GM23338 (cell line): Measurements from ENCODE around the gene TTBK2. TPM values are rescaled to one million over a fixed set of nuclear protein-coding genes. Genes with fewer than 3 reads are reported as not detected.
A peak's percentile ranks its signal among the peaks of the same experiment; 100 is the strongest.

Experiments used
- ATAC-seq: fragments of 200-7000 bp; cut with Tn5 transposase; 3 replicates; pipeline ENCODE4 v1.9.1; 2020
- DNase-seq: peaks from one replicate; pipeline ENCODE4 v3.0.0-alpha.2; 2015; ENCODE audit warnings: low spot score
- H2AFZ ChIP-seq: fragments of 200-600 bp; sonication (generic); 2 replicates; pipeline ENCODE4 v1.8.0; 2016; ENCODE audit warnings: antibody characterized with exemption, mild to moderate bottlenecking, moderate library complexity
- H3F3A ChIP-seq: fragments of 200-600 bp; sonication (generic); replicated peaks from 2 replicates; pipeline ENCODE4 v1.8.0; 2017; ENCODE audit warnings: antibody characterized with exemption, mixed run types, low read depth
- H3K27ac ChIP-seq: fragments of 200-600 bp; sonication (generic); 2 replicates; pipeline ENCODE4 v1.6.1; 2016; ENCODE audit warnings: low read depth
- H3K27me3 ChIP-seq: fragments of 200-600 bp; sonication (generic); 2 replicates; pipeline ENCODE4 v1.8.0; 2016; ENCODE audit warnings: mild to moderate bottlenecking, mixed run types, moderate library complexity; ENCODE audit not compliant: insufficient read depth
- H3K36me3 ChIP-seq: fragments of 200-600 bp; sonication (generic); 2 replicates; pipeline ENCODE4 v1.8.0; 2016; ENCODE audit warnings: mild to moderate bottlenecking; ENCODE audit not compliant: insufficient read depth
- H3K4me1 ChIP-seq: fragments of 200-600 bp; sonication (generic); 2 replicates; pipeline ENCODE4 v1.8.0; 2016; ENCODE audit warnings: mild to moderate bottlenecking, moderate library complexity; ENCODE audit not compliant: insufficient read depth
- H3K4me2 ChIP-seq: fragments of 200-600 bp; sonication (generic); 2 replicates; pipeline ENCODE4 v1.7.1; 2017; ENCODE audit warnings: mixed run types
- H3K4me3 ChIP-seq: fragments of 200-600 bp; sonication (generic); 2 replicates; pipeline ENCODE4 v1.6.1; 2016; ENCODE audit warnings: mixed run types
- H3K79me2 ChIP-seq: fragments of 200-600 bp; sonication (generic); replicated peaks from 2 replicates; pipeline ENCODE4 v1.8.0; 2017; ENCODE audit warnings: mild to moderate bottlenecking; ENCODE audit not compliant: insufficient read depth
- H3K9me2 ChIP-seq: fragments of 200-600 bp; sonication (generic); 2 replicates; pipeline ENCODE4 v1.8.0; 2017; ENCODE audit not compliant: insufficient read depth
- H4K20me1 ChIP-seq: fragments of 200-600 bp; sonication (generic); replicated peaks from 2 replicates; pipeline ENCODE4 v1.8.0; 2017; ENCODE audit warnings: mild to moderate bottlenecking; ENCODE audit not compliant: insufficient read depth
- H3K27ac Mint-ChIP-seq: 2 replicates; pipeline ENCODE4 v1.8.0; 2020; ENCODE audit warnings: inconsistent platforms, mild to moderate bottlenecking, moderate library complexity, mixed read lengths
- H3K27me3 Mint-ChIP-seq: 3 replicates; pipeline ENCODE4 v1.8.0; 2022; ENCODE audit warnings: low read depth, mild to moderate bottlenecking, moderate library complexity, mixed read lengths, inconsistent platforms; ENCODE audit not compliant: insufficient read depth, poor library complexity
- H3K36me3 Mint-ChIP-seq: 3 replicates; pipeline ENCODE4 v1.8.0; 2021; ENCODE audit warnings: low read depth, mild to moderate bottlenecking, inconsistent platforms, moderate library complexity, mixed read lengths
- H3K4me1 Mint-ChIP-seq: 3 replicates; pipeline ENCODE4 v1.8.0; 2020; ENCODE audit warnings: mild to moderate bottlenecking, inconsistent platforms, mixed read lengths
- H3K4me3 Mint-ChIP-seq: 3 replicates; pipeline ENCODE4 v1.8.0; 2021; ENCODE audit warnings: moderate library complexity, mild to moderate bottlenecking, inconsistent platforms, mixed read lengths
- H3K9me3 Mint-ChIP-seq: 3 replicates; pipeline ENCODE4 v1.8.0; 2020; ENCODE audit warnings: moderate library complexity, mild to moderate bottlenecking, inconsistent platforms, mixed read lengths
- CREB1 ChIP-seq: fragments of 250-450 bp; sonication (Bioruptor Pico); IDR thresholded peaks from 2 replicates; pipeline ENCODE4 v1.5.0; 2020; ENCODE audit warnings: low read depth, mild to moderate bottlenecking, moderate library complexity
- CTCF ChIP-seq, 2 experiments: fragments of 200-600 bp in 1 of 2; sonication (generic) in 1 of 2; conservative IDR thresholded peaks; 2 replicates each; pipeline versions ENCODE4 v1.5.1 to v1.6.1; 2016 to 2017; ENCODE audit warnings: antibody characterized with exemption in 2 of 2, low read depth in 2 of 2, mild to moderate bottlenecking in 2 of 2, moderate library complexity in 1 of 2
- ETS1 ChIP-seq: IDR thresholded peaks from 2 replicates; pipeline ENCODE4 v1.6.1; 2016; ENCODE audit warnings: antibody characterized with exemption
- EZH2phosphoT487 ChIP-seq: fragments of 200-600 bp; sonication (generic); IDR thresholded peaks from one replicate; pipeline ENCODE4 v1.8.1; 2018; ENCODE audit warnings: antibody characterized with exemption; ENCODE audit not compliant: unreplicated experiment
- JUNB ChIP-seq: IDR thresholded peaks from one replicate; pipeline ENCODE4 v1.6.1; 2016; ENCODE audit warnings: antibody characterized with exemption; ENCODE audit not compliant: unreplicated experiment
- NANOG ChIP-seq: IDR thresholded peaks from 2 replicates; pipeline ENCODE4 v1.6.1; 2016; ENCODE audit warnings: antibody characterized with exemption, borderline replicate concordance
- POLR2AphosphoS5 ChIP-seq: IDR thresholded peaks from 2 replicates; pipeline ENCODE4 v1.6.1; 2016; ENCODE audit warnings: antibody characterized with exemption, low read depth
- STAT1 ChIP-seq: IDR thresholded peaks from one replicate; pipeline ENCODE4 v1.6.1; 2016; ENCODE audit warnings: antibody characterized with exemption; ENCODE audit not compliant: unreplicated experiment
- ZNF114 ChIP-seq: fragments of 250-450 bp; sonication (Bioruptor Pico); IDR thresholded peaks from 2 replicates; pipeline ENCODE4 v1.5.0; 2020; ENCODE audit warnings: mild to moderate bottlenecking, moderate library complexity
- long read RNA-seq: library from polyadenylated mRNA; unstranded; transcript quantifications from one replicate; pipeline ENCODE4 v2.0.0, GENCODE V29; 2020; ENCODE audit not compliant: unreplicated experiment
- polyA plus RNA-seq: library from polyadenylated mRNA; unstranded; fragments of >200 nt; fragmentation: Nextera tagmentation; extraction: Ambion mirVana; gene quantifications from 2 replicates; pipeline ENCODE4 v1.2.1, GENCODE V29; 2016
- total RNA-seq: library from RNA; depleted of rRNA; stranded (reverse); fragments of >200 nt; shearing (Covaris generic); gene quantifications from 2 replicates; pipeline ENCODE4 v1.2.3, GENCODE V29; 2014; rRNA removed
- TF ChIP-seq, protein P1 (sequence below): fragments of 250-450 bp; sonication (Bioruptor Pico); IDR thresholded peaks from 2 replicates; pipeline ENCODE4 v1.5.0; 2020; ENCODE audit warnings: mild to moderate bottlenecking, moderate library complexity

TTBK2 gene
- 14.3 and 15.9 TPM in 2 replicates for total RNA-seq
- polyA plus RNA-seq, result 5.8 and 6.1 TPM in 2 replicates
- long read RNA-seq, result 0 reads

DNA sequence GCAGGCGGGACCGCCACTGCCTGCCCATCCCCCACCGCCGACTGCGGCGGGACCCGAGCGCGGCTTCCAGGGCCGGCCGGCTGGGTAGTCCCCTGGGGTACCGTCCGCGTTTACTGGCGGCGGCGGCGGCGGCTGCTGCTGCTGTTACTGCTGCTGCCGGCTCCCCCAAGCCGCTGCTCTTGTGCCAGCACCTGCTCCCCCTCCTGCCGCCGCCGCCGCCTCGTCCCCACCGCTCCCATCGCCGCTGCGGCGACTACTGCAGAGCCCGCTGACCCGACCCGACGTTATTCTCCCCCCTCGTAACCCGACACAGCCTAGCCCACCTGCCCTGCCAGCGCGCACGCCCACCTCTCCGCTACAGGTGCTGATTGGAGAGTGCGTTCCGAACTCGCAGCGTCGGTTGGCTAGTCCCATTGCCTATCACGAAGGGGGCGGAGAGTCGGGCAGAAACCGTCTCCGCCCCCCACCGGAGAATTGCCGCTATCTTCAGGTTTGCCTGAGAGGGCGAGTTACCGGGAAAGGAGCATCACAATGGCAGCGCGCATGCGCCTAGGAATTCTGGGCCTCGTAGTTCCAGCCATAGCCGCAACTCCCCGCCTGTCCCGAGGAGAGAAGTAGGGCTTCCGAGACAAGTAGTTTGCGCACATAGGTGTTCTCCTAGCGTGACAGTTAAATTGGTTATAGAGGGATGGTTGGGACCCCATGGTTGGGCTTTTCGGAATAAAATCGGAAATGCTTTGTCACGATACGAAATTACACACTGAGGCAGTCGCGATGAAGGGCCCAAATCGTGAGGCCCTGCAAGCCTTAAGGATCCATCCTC is at the start of gene TTBK2:
TTBK2 (minus strand) TSS at position 260 of the 823 bp plus-strand sequence. CDS start 42,161 bp downstream, outside the sequence.
- Histone ChIP-seq H3K4me2 (peak within 1 kb of the TSS; percentile 95), H3K27me3 (peaks cover 12% of the 10 kb centered on the region; the same call in 1 of the 2 replicates), H3K9me2 (no peaks in the 10 kb centered on the region), H2AFZ (peak within 1 kb of the TSS; percentile 98), H4K20me1 (peaks cover 8% of the 10 kb centered on the region; the same call in 1 of the 2 replicates), H3K36me3 (no peaks in the 10 kb centered on the region), H3K4me3 (peak within 1 kb of the TSS; percentile 89), H3K79me2 (peaks cover 43% of the 10 kb centered on the region), H3K27ac (no peak within 1 kb of the TSS), H3F3A (no peaks in the 10 kb centered on the region), H3K4me1 (peaks cover 4% of the 10 kb centered on the region; the same call in 1 of the 2 replicates)
- TF ChIP-seq POLR2AphosphoS5 (peak; percentile 82), NANOG (no peak), ZNF114 (no peak), CTCF (conservative IDR thresholded peaks at IDR 0.05; ENCODE audit: low read depth in 2 of 2) (no peak), CREB1 (CRISPR knock-in tag) (peak; percentile 77), JUNB (no peak), STAT1 (no peak), EZH2phosphoT487 (no peak), ETS1 (peak; percentile 64; the same call in 1 of the 2 replicates)
- TF ChIP-seq, protein P1, sequence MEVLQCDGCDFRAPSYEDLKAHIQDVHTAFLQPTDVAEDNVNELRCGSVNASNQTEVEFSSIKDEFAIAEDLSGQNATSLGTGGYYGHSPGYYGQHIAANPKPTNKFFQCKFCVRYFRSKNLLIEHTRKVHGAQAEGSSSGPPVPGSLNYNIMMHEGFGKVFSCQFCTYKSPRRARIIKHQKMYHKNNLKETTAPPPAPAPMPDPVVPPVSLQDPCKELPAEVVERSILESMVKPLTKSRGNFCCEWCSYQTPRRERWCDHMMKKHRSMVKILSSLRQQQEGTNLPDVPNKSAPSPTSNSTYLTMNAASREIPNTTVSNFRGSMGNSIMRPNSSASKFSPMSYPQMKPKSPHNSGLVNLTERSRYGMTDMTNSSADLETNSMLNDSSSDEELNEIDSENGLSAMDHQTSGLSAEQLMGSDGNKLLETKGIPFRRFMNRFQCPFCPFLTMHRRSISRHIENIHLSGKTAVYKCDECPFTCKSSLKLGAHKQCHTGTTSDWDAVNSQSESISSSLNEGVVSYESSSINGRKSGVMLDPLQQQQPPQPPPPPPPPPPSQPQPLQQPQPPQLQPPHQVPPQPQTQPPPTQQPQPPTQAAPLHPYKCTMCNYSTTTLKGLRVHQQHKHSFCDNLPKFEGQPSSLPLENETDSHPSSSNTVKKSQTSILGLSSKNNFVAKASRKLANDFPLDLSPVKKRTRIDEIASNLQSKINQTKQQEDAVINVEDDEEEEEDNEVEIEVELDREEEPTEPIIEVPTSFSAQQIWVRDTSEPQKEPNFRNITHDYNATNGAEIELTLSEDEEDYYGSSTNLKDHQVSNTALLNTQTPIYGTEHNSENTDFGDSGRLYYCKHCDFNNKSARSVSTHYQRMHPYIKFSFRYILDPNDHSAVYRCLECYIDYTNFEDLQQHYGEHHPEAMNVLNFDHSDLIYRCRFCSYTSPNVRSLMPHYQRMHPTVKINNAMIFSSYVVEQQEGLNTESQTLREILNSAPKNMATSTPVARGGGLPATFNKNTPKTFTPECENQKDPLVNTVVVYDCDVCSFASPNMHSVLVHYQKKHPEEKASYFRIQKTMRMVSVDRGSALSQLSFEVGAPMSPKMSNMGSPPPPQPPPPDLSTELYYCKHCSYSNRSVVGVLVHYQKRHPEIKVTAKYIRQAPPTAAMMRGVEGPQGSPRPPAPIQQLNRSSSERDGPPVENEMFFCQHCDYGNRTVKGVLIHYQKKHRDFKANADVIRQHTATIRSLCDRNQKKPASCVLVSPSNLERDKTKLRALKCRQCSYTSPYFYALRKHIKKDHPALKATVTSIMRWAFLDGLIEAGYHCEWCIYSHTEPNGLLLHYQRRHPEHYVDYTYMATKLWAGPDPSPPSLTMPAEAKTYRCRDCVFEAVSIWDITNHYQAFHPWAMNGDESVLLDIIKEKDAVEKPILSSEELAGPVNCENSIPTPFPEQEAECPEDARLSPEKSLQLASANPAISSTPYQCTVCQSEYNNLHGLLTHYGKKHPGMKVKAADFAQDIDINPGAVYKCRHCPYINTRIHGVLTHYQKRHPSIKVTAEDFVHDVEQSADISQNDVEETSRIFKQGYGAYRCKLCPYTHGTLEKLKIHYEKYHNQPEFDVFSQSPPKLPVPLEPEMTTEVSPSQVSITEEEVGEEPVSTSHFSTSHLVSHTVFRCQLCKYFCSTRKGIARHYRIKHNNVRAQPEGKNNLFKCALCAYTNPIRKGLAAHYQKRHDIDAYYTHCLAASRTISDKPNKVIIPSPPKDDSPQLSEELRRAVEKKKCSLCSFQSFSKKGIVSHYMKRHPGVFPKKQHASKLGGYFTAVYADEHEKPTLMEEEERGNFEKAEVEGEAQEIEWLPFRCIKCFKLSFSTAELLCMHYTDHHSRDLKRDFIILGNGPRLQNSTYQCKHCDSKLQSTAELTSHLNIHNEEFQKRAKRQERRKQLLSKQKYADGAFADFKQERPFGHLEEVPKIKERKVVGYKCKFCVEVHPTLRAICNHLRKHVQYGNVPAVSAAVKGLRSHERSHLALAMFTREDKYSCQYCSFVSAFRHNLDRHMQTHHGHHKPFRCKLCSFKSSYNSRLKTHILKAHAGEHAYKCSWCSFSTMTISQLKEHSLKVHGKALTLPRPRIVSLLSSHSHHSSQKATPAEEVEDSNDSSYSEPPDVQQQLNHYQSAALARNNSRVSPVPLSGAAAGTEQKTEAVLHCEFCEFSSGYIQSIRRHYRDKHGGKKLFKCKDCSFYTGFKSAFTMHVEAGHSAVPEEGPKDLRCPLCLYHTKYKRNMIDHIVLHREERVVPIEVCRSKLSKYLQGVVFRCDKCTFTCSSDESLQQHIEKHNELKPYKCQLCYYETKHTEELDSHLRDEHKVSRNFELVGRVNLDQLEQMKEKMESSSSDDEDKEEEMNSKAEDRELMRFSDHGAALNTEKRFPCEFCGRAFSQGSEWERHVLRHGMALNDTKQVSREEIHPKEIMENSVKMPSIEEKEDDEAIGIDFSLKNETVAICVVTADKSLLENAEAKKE (CRISPR knock-in tag), result no peak
- ATAC-seq, result peak; percentile 98
- DNase-seq, result peak; percentile 99
- H3K27ac Mint-ChIP-seq, result peak within 1 kb of the TSS; percentile 66; the same call in 1 of the 2 replicates
- H3K36me3 Mint-ChIP-seq, result no peaks in the 10 kb centered on the region
- H3K27me3 Mint-ChIP-seq, result peaks cover 9% of the 10 kb centered on the region
- no peaks in the 10 kb centered on the region for H3K9me3 Mint-ChIP-seq
- H3K4me1 Mint-ChIP-seq, result peaks cover 16% of the 10 kb centered on the region
- H3K4me3 Mint-ChIP-seq, result peak within 1 kb of the TSS; percentile 98
